ENCODE data around the gene OR10V1.

GRCh38 chr11:59746111-59746510, 32.5 kb upstream of the OR10V1 start:
- TF ChIP-seq EP300 (IDR thresholded peaks at IDR 0.05; ENCODE audit: low read depth) (no peak), CTCF (IDR thresholded peaks at IDR 0.05) (no peak), POLR2A (IDR thresholded peaks at IDR 0.05) (no peak)

Data from transverse colon (tissue), 3 donors.